DOHH2 (cell line): Measurements from ENCODE around the gene HMG20A.

Source experiments
- H3F3A ChIP-seq: fragments of 200-600 bp; sonication (generic), shearing (Covaris generic); 2 replicates; pipeline ENCODE4 v1.6.0; 2016; ENCODE audit warnings: antibody characterized with exemption, mild to moderate bottlenecking; ENCODE audit not compliant: control insufficient read depth, insufficient read depth
- H3K27ac ChIP-seq: fragments of 200-600 bp; sonication (generic); 2 replicates; pipeline ENCODE4 v1.5.1; 2014; ENCODE audit warnings: low read depth, mild to moderate bottlenecking, low read length, moderate library complexity
- H3K27me3 ChIP-seq: fragments of 200-600 bp; sonication (generic); 2 replicates; pipeline ENCODE4 v1.6.1; 2014; ENCODE audit warnings: mild to moderate bottlenecking, low read length, mixed read lengths; ENCODE audit not compliant: control insufficient read depth
- H3K36me3 ChIP-seq: fragments of 200-600 bp; sonication (generic); 2 replicates; pipeline ENCODE4 v1.6.1; 2014; ENCODE audit warnings: mild to moderate bottlenecking, low read length, moderate library complexity, mixed read lengths; ENCODE audit not compliant: control insufficient read depth
- H3K4me1 ChIP-seq: fragments of 200-600 bp; sonication (generic); 2 replicates; pipeline ENCODE4 v1.6.1; 2014; ENCODE audit warnings: mild to moderate bottlenecking, low read length, mixed read lengths; ENCODE audit not compliant: control insufficient read depth
- H3K4me2 ChIP-seq: fragments of 200-600 bp; sonication (generic); 2 replicates; pipeline ENCODE4 v1.6.0; 2014; ENCODE audit warnings: mild to moderate bottlenecking, low read length, moderate library complexity
- H3K4me3 ChIP-seq: fragments of 200-600 bp; sonication (generic); 2 replicates; pipeline ENCODE4 v1.5.1; 2014; ENCODE audit warnings: mild to moderate bottlenecking, low read length, mixed read lengths
- H3K79me2 ChIP-seq: fragments of 200-600 bp; sonication (generic); 2 replicates; pipeline ENCODE4 v1.6.1; 2014; ENCODE audit warnings: mild to moderate bottlenecking, low read length, mixed read lengths; ENCODE audit not compliant: control insufficient read depth
- H3K9me2 ChIP-seq: fragments of 200-600 bp; sonication (generic); replicated peaks from 2 replicates; pipeline ENCODE4 v1.6.1; 2014; ENCODE audit warnings: mild to moderate bottlenecking, low read length, mixed read lengths; ENCODE audit not compliant: control insufficient read depth
- H3K9me3 ChIP-seq: fragments of 200-600 bp; sonication (generic); 2 replicates; pipeline ENCODE4 v1.6.1; 2014; ENCODE audit warnings: antibody characterized with exemption, low read length, mixed read lengths; ENCODE audit not compliant: control insufficient read depth, insufficient read depth
- H4K20me1 ChIP-seq: fragments of 200-600 bp; sonication (generic); 2 replicates; pipeline ENCODE4 v1.6.0; 2014; ENCODE audit warnings: low read depth, mild to moderate bottlenecking, antibody characterized with exemption, low read length, moderate library complexity; ENCODE audit not compliant: control insufficient read depth, insufficient read depth
- CTCF ChIP-seq: fragments of 200-600 bp; sonication (generic); IDR thresholded peaks from one replicate; pipeline ENCODE4 v1.5.1; 2014; ENCODE audit warnings: antibody characterized with exemption, mild to moderate bottlenecking, low read depth, low read length; ENCODE audit not compliant: poor library complexity, severe bottlenecking
- EZH2phosphoT487 ChIP-seq: fragments of 200-600 bp; sonication (generic); IDR thresholded peaks from 2 replicates; pipeline ENCODE4 v1.6.1; 2017; ENCODE audit warnings: borderline replicate concordance, mild to moderate bottlenecking, antibody characterized with exemption, low read length, moderate library complexity, mixed read lengths

HMG20A gene

DNA sequence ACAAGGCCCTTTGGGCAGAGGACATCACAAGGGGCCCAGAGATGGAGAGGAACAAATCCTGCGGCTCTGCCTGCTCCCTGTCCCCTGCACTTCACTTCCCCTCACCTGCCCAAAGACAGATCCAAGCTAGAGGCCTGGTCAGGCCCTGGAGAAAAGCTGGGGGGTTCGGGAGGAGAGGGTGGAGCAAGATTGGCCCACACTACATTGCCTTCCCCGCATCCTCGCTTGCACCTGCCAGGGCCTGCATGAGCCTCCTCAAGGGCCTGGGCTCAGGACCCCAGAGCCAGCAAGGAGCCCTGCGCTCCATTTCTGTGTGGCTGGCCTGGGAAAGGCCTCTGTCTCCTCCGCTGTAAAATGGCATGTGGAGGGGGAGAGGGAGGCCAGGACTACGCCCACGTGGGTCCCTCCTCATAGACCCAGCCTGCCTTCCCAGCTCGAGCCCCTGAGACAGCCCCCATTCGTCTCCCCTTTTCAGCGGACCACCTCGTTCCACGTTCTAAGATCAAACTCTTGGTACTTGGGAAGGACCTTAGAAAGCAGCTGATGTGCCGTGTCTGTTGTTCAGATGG is 106.0 kb downstream of the HMG20A start:
- Histone ChIP-seq H3K4me1 (no peaks in the 10 kb centered on the region), H3K4me3 (no peak overlapping the region), H4K20me1 (no peaks in the 10 kb centered on the region), H3K36me3 (no peaks in the 10 kb centered on the region), H3K9me3 (no peaks in the 10 kb centered on the region), H3F3A (no peaks in the 10 kb centered on the region), H3K79me2 (no peaks in the 10 kb centered on the region), H3K27ac (no peak overlapping the region), H3K9me2 (no peaks in the 10 kb centered on the region), H3K4me2 (no peak overlapping the region), H3K27me3 (peaks cover 6% of the 10 kb centered on the region)
- TF ChIP-seq EZH2phosphoT487 (no peak), CTCF (no peak)

- no peaks in the 10 kb centered on the region for H4K20me1 ChIP-seq
- no peak overlapping the region for H3K27ac ChIP-seq
- TF ChIP-seq CTCF (no peak), EZH2phosphoT487 (no peak)
- no peak overlapping the region for H3K4me2 ChIP-seq
- no peaks in the 10 kb centered on the region for H3K4me1 ChIP-seq
- no peaks in the 10 kb centered on the region for H3K79me2 ChIP-seq
- H3K36me3 ChIP-seq: no peaks in the 10 kb centered on the region
- H3K27me3 ChIP-seq: peaks cover 4% of the 10 kb centered on the region
- no peaks in the 10 kb centered on the region for H3K9me2 ChIP-seq
- no peak overlapping the region for H3K4me3 ChIP-seq
- no peaks in the 10 kb centered on the region for H3K9me3 ChIP-seq
- H3F3A ChIP-seq: no peaks in the 10 kb centered on the region
These were observed 106.6 kb downstream of the HMG20A start for GRCh38 chr15:77527164-77527778.

- TF ChIP-seq EZH2phosphoT487 (no peak), CTCF (no peak)
- H3K36me3 ChIP-seq: no peaks in the 10 kb centered on the region
- no peaks in the 10 kb centered on the region for H3K4me1 ChIP-seq
- H3K9me3 ChIP-seq: no peaks in the 10 kb centered on the region
- H3K4me3 ChIP-seq: no peak overlapping the region
- H3K27me3 ChIP-seq: peaks cover 5% of the 10 kb centered on the region; the same call in 1 of the 2 replicates
- no peaks in the 10 kb centered on the region for H3K79me2 ChIP-seq
- no peak overlapping the region for H3K27ac ChIP-seq
- H3K4me2 ChIP-seq: no peak overlapping the region
- H4K20me1 ChIP-seq: no peaks in the 10 kb centered on the region
- no peaks in the 10 kb centered on the region for H3K9me2 ChIP-seq
- no peaks in the 10 kb centered on the region for H3F3A ChIP-seq
These were observed 107.1 kb downstream of the HMG20A start for GRCh38 chr15:77527831-77528231.
